GM21576 (cell line): Measurements from ENCODE around the gene TBPL1.

Experiments used
- ATAC-seq: cut with Tn5 transposase; IDR thresholded peaks from one replicate; pipeline ENCODE4 v1.9.1; 2021; ENCODE audit warnings: mild to moderate bottlenecking, moderate library complexity; ENCODE audit not compliant: unreplicated experiment

The TBPL1 gene

DNA sequence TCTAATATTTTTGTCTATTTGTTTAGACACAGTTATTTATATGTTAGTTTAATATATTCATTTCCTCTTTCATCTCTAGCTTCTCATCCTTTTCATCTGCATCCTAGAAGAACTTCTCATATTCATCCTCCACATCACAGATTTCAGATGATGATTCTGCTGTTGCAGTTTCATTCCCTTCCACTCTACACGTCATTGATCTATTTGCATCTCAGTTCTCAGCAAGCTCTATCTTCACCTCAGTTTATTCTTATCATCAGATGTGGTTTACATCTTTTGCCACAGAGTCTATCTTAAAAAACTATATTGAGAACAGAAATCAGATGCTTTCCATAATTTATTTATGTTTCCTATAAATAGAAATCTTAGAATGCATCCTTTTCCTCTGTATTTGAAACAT is 86.1 kb downstream of the TBPL1 start:
- ATAC-seq = no peak
